ENCODE measurements around the gene RXFP2.
A peak's percentile ranks its signal among the peaks of the same experiment; 100 is the strongest.

RXFP2 gene

GRCh38 chr13:31739226-31739625 is at the start of gene RXFP2:
RXFP2 (plus strand) TSS chr13:31739526; CDS start chr13:31739613, 87 bp downstream.
- no peak for DNase-seq

- peak; percentile 58 for DNase-seq
Measured at GRCh38 chr13:31697290-31697689, 42.0 kb upstream of the RXFP2 start.

- no peak for DNase-seq
Measured at GRCh38 chr13:31699650-31700049, 39.7 kb upstream of the RXFP2 start.

GRCh38 chr13:31703780-31704179 is 35.5 kb upstream of the RXFP2 start:
- DNase-seq: no peak

GRCh38 chr13:31706105-31706504 is 33.2 kb upstream of the RXFP2 start:
- DNase-seq: no peak

- no peak for DNase-seq
Measured at GRCh38 chr13:31717583-31717982, 21.7 kb upstream of the RXFP2 start.

GRCh38 chr13:31719214-31719613 is 20.1 kb upstream of the RXFP2 start:
- no peak for DNase-seq

GRCh38 chr13:31722673-31723072 is 16.7 kb upstream of the RXFP2 start:
- peak; percentile 49 for DNase-seq

GRCh38 chr13:31725841-31726240 is 13.5 kb upstream of the RXFP2 start:
- no peak for DNase-seq

- DNase-seq: peak; percentile 10
Measured at GRCh38 chr13:31731921-31732320, 7.4 kb upstream of the RXFP2 start.

GRCh38 chr13:31733066-31733465 is 6.3 kb upstream of the RXFP2 start:
- DNase-seq: peak; percentile 9

- no peak for DNase-seq
Measured at GRCh38 chr13:31733647-31734046, 5.7 kb upstream of the RXFP2 start.

- peak; percentile 67 for DNase-seq
Measured at GRCh38 chr13:31742097-31742734, 2.9 kb downstream of the RXFP2 start.

- DNase-seq: peak; percentile 44
Measured at GRCh38 chr13:31747291-31747690, 8.0 kb downstream of the RXFP2 start.

GRCh38 chr13:31747966-31748365 is 8.6 kb downstream of the RXFP2 start:
- DNase-seq: no peak

GRCh38 chr13:31749929-31750328 is 10.6 kb downstream of the RXFP2 start:
- DNase-seq: peak; percentile 97

- DNase-seq: no peak
Measured at GRCh38 chr13:31755211-31755610, 15.9 kb downstream of the RXFP2 start.

GRCh38 chr13:31755803-31756212 is 16.5 kb downstream of the RXFP2 start:
- peak; percentile 74 for DNase-seq

GRCh38 chr13:31756346-31756745 is 17.0 kb downstream of the RXFP2 start:
- peak; percentile 98 for DNase-seq

GRCh38 chr13:31761951-31762350 is 22.6 kb downstream of the RXFP2 start:
- peak; percentile 67 for DNase-seq

- no peak for DNase-seq
Measured at GRCh38 chr13:31764556-31764955, 25.2 kb downstream of the RXFP2 start.

GRCh38 chr13:31765138-31765785 is 25.9 kb downstream of the RXFP2 start:
- peak; percentile 95 for DNase-seq

- peak; percentile 97 for DNase-seq
Measured at GRCh38 chr13:31767175-31767900, 28.0 kb downstream of the RXFP2 start.

- no peak for DNase-seq
Measured at GRCh38 chr13:31768351-31768750, 29.0 kb downstream of the RXFP2 start.
